SH-SY5Y (cell line): ENCODE data around the gene INSIG1.

Experiments
- GATA2 ChIP-seq: IDR thresholded peaks from 2 replicates; pipeline ENCODE4 v1.6.1; 2011; ENCODE audit warnings: mild to moderate bottlenecking, low read depth, low read length
- GATA3 ChIP-seq: IDR thresholded peaks from 2 replicates; pipeline ENCODE4 v1.6.1; 2011; ENCODE audit warnings: low read depth, mild to moderate bottlenecking, low read length, moderate library complexity

- no peak for TF ChIP-seq GATA3
- no peak for TF ChIP-seq GATA2
Observed at GRCh38 chr7:155345490-155345889, 47.8 kb downstream of the INSIG1 start.
